Motor neuron (in vitro differentiated cells): Measurements from ENCODE around the gene NECTIN4. TPM values are rescaled to one million over a fixed set of nuclear protein-coding genes. Genes with fewer than 3 reads are reported as not detected.

Source experiments
- ATAC-seq, 8 experiments: fragments of 200-7000 bp; cut with Tn5 transposase; replicated peaks in 6 of 8; 2 replicates each; pipeline ENCODE4 v1.8.0; 2021; ENCODE audit warnings: mild to moderate bottlenecking in 8 of 8, moderate library complexity in 8 of 8
- H3K27ac ChIP-seq, 2 donors: fragments of 250-450 bp; sonication (Bioruptor Pico); 2 replicates each; pipeline ENCODE4 v1.9.0; 2021; ENCODE audit warnings: antibody characterized with exemption in 2 of 2, mild to moderate bottlenecking in 2 of 2, moderate library complexity in 1 of 2
- H3K4me1 ChIP-seq, 2 donors: fragments of 250-450 bp; sonication (Bioruptor Pico); replicated peaks in 1 of 2; 2 replicates each; pipeline ENCODE4 v1.6.1; 2021; ENCODE audit warnings: antibody characterized with exemption in 2 of 2, mild to moderate bottlenecking in 2 of 2, moderate library complexity in 1 of 2
- H3K4me3 ChIP-seq, 5 donors: fragments of 250-450 bp; sonication (Bioruptor Pico); 2 replicates each; pipeline ENCODE4 v1.9.0; 2021; ENCODE audit warnings: antibody characterized with exemption in 5 of 5, mild to moderate bottlenecking in 5 of 5, moderate library complexity in 4 of 5
- WGBS, 10 experiments: fragments of 450-650 bp; shearing (Covaris generic); methylation state at CpG; one replicate each; pipeline ENCODE4 v1.0.0; 2022; 5-methylcytosine and 5-hydroxymethylcytosine counted together
- in situ Hi-C, 9 experiments: fragments of 400-800 bp; cut with MboI; loops; one replicate each; pipeline ENCODE4 v1.15.0; 2021; ENCODE audit warnings: low sequenced_read_pairs in 9 of 9, low pct_unique_long_range_greater_than_20kb in 2 of 9; ENCODE audit not compliant: unreplicated experiment in 9 of 9
- total RNA-seq, 8 experiments: library from RNA; unstranded; fragments of 300-600 nt; gene quantifications; 2 replicates each; pipeline versions ENCODE4 v1.2.3 to v1.2.4, GENCODE V29; 2022

NECTIN4 gene
- total RNA-seq, 8 experiments from 2014 or later, result 0.14 to 29.1 (median 0.85) TPM; not detected in 1

- no peak for ATAC-seq
- WGBS, 10 experiments, result 80 to 100% (median 90%) methylated on average over 1 to 7 of the region's 9 CpGs; no CpG with 5 or more reads in 1 of the 10 experiments
- Histone ChIP-seq H3K27ac (no peak overlapping the region), H3K4me1 (peaks cover 2 to 9% of the 10 kb centered on the region in 2 donors), H3K4me3 (peak overlapping the region; percentile 60 to 72 (median 71))
- in situ Hi-C loops, result loop anchor here in 1 of 9 experiments (25.0 kb wide), 1 partner anchor 112 kb away; no protein-coding TSS in a partner anchor
Observed at GRCh38 chr1:161099090-161099802, 9.9 kb upstream of the NECTIN4 start.

GRCh38 chr1:161098210-161099068, 9.1 kb upstream of the NECTIN4 start, which contains the start of gene KLHDC9:
Gene KLHDC9 (plus strand): TSS chr1:161098361. CDS start chr1:161098536, 175 bp downstream.
- H3K4me1 ChIP-seq, result peaks cover 2 to 9% of the 10 kb centered on the region in 2 donors
- peak within 1 kb of the TSS; percentile 60 to 72 (median 71) for H3K4me3 ChIP-seq
- peak within 1 kb of the TSS; percentile 58 for H3K27ac ChIP-seq
- WGBS, 10 experiments, result 0 to 20% (median 15%) methylated on average over 1 to 23 of the region's 71 CpGs; no CpG with 5 or more reads in 5 of the 10 experiments
- in situ Hi-C loops, result loop anchor here in 1 of 9 experiments (25.0 kb wide), 1 partner anchor 111 kb away; no protein-coding TSS in a partner anchor
- ATAC-seq, result peak; percentile 51 to 95 (median 93)

GRCh38 chr1:161096530-161096929, 7.2 kb upstream of the NECTIN4 start:
- Histone ChIP-seq H3K27ac (no peak overlapping the region), H3K4me3 (no peak overlapping the region), H3K4me1 (peaks cover 2 to 9% of the 10 kb centered on the region in 2 donors)
- WGBS, 10 experiments, result 0 to 100% (median 68%) methylated on average over 1 of the region's 1 CpG; no CpG with 5 or more reads in 2 of the 10 experiments
- in situ Hi-C loops, result loop anchor here in 1 of 9 experiments (25.0 kb wide), 1 partner anchor 109 kb away; no protein-coding TSS in a partner anchor
- peak in 3 of 8 experiments; percentile 28 to 76 (median 62) for ATAC-seq

DNA sequence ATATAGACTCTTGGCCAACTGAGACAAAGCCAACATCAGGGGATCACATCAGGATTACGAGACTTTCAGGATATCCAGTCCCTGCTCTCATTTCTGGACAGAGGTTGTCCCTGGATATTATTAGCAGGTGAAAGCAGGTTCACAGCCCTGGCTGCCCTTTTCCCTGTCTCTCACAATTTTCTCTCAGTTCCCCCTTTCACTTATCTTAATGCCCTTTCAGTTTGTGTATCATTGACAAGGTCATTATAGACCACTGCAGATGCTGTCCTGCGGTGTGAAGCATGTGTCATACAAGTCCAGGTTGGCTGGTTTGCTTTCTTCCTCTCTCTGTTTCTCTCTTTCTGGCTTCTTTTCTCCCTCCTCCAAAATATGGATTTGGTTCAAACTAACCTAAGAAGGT, 6.7 kb upstream of the NECTIN4 start:
- whole genome bisulfite sequencing, 10 experiments, result 80 to 100% (median 100%) methylated on average over 1 to 2 of the region's 2 CpGs; no CpG with 5 or more reads in 2 of the 10 experiments
- no peak for ATAC-seq
- in situ Hi-C loops, result loop anchor here in 1 of 9 experiments (25.0 kb wide), 1 partner anchor 109 kb away; no protein-coding TSS in a partner anchor
- Histone ChIP-seq H3K27ac (no peak overlapping the region), H3K4me3 (no peak overlapping the region), H3K4me1 (peaks cover 2 to 9% of the 10 kb centered on the region in 2 donors)

DNA sequence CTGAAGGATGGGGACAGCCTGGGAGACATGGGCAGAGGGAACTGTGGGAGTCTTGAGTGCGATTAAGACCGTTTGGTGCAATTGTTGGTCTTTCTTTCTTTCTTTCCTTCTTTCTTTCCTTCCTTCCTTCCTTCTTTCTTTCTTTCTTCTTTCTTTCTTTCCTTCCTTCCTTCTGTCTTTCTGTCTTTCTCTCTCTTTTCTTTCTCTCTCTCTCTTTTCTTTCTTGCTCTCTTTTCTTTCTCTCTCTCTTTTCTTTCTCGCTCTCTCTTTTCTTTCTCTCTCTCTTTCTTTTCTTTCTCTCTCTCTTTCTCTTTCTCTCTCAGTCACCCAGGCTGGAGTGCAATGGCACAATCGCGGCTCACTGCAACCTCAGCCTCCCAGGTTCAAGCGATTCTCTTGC, 5.9 kb upstream of the NECTIN4 start:
- in situ Hi-C loops, result loop anchor here in 1 of 9 experiments (25.0 kb wide), 1 partner anchor 108 kb away; no protein-coding TSS in a partner anchor
- peaks cover 2 to 9% of the 10 kb centered on the region in 2 donors for H3K4me1 ChIP-seq
- H3K27ac ChIP-seq, result no peak overlapping the region
- 90 to 100% (median 95%) methylated on average over 1 to 6 of the region's 6 CpGs for WGBS, 10 experiments
- H3K4me3 ChIP-seq, result no peak overlapping the region
- no peak for ATAC-seq

DNA sequence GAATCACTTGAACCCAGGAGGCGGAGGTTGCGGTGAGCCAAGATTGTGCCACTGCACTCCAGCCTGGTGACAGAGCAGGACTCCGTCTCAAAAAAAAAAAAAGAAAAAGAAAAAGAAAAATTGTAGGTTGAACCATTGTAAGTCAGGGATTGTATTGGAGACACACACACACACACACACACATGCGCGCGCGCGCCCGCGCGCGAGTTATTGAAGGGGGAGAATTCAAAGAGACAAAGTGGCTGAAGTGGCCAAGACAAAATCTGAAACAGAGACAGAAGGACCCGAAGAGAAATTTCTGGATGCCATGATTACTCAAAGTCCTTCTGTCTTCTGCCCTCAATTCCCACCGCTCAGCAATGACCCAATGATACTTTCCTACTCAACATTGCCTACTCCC, 5.1 kb upstream of the NECTIN4 start:
- no peak overlapping the region for H3K27ac ChIP-seq
- no peak overlapping the region for H3K4me3 ChIP-seq
- 73 to 100% (median 91%) methylated on average over 1 to 14 of the region's 14 CpGs for WGBS, 10 experiments
- peaks cover 2 to 9% of the 10 kb centered on the region in 2 donors for H3K4me1 ChIP-seq
- in situ Hi-C loops, result loop anchor here in 1 of 9 experiments (25.0 kb wide), 1 partner anchor 107 kb away; no protein-coding TSS in a partner anchor
- ATAC-seq, result no peak

- Histone ChIP-seq H3K4me1 (peaks cover 2 to 5% of the 10 kb centered on the region in 2 donors), H3K4me3 (no peak overlapping the region), H3K27ac (no peak overlapping the region)
- no peak for ATAC-seq
- WGBS, 10 experiments, result 72 to 100% (median 79%) methylated on average over 1 to 3 of the region's 3 CpGs; no CpG with 5 or more reads in 7 of the 10 experiments
- in situ Hi-C loops, result loop anchor here in 1 of 9 experiments (25.0 kb wide), 1 partner anchor 105 kb away; no protein-coding TSS in a partner anchor
Observed at GRCh38 chr1:161092621-161093028, 3.3 kb upstream of the NECTIN4 start.

GRCh38 chr1:161091796-161092507, 2.6 kb upstream of the NECTIN4 start:
- H3K27ac ChIP-seq, result no peak overlapping the region
- no peak for ATAC-seq
- H3K4me1 ChIP-seq, result no peaks in the 10 kb centered on the region
- no peak overlapping the region for H3K4me3 ChIP-seq
- 66 to 100% (median 93%) methylated on average over 1 to 7 of the region's 7 CpGs; no CpG with 5 or more reads in 3 of the 10 experiments for WGBS, 10 experiments
- in situ Hi-C loops, result loop anchor here in 1 of 9 experiments (25.0 kb wide), 1 partner anchor 105 kb away; no protein-coding TSS in a partner anchor

DNA sequence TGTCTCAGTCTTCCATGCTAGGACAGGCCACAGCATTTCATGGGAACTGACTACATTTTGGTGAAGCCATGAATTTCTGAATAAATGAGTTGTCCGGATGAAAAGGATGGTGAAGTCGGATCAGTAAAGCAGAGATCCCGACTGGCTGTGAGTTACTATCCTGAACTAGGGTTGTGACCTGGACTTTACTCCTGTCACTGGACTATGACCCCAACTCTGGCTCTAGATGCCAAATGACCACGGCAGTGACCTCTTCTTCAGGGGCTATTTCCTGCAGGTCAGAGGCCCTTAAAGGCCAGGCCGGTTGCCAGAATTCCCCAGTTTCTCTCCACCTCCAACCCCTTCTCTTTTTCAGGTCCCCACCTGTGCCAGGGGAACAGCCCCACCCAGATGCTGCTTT, 1.7 kb upstream of the NECTIN4 start:
- Histone ChIP-seq H3K27ac (no peak overlapping the region), H3K4me1 (no peaks in the 10 kb centered on the region), H3K4me3 (no peak overlapping the region)
- ATAC-seq, result no peak
- 76 to 96% (median 83%) methylated on average over 1 to 5 of the region's 5 CpGs; no CpG with 5 or more reads in 4 of the 10 experiments for WGBS, 10 experiments
- in situ Hi-C loops, result loop anchor here in 1 of 9 experiments (25.0 kb wide), 1 partner anchor 104 kb away; no protein-coding TSS in a partner anchor

GRCh38 chr1:161090617-161091016, 1.3 kb upstream of the NECTIN4 start:
- H3K4me1 ChIP-seq, result no peaks in the 10 kb centered on the region
- ATAC-seq, result no peak
- in situ Hi-C loops, result loop anchor here in 1 of 9 experiments (25.0 kb wide), 1 partner anchor 103 kb away; no protein-coding TSS in a partner anchor
- WGBS, 10 experiments, result 60 to 100% (median 83%) methylated on average over 1 to 3 of the region's 3 CpGs; no CpG with 5 or more reads in 1 of the 10 experiments
- no peak overlapping the region for H3K4me3 ChIP-seq
- no peak overlapping the region for H3K27ac ChIP-seq

DNA sequence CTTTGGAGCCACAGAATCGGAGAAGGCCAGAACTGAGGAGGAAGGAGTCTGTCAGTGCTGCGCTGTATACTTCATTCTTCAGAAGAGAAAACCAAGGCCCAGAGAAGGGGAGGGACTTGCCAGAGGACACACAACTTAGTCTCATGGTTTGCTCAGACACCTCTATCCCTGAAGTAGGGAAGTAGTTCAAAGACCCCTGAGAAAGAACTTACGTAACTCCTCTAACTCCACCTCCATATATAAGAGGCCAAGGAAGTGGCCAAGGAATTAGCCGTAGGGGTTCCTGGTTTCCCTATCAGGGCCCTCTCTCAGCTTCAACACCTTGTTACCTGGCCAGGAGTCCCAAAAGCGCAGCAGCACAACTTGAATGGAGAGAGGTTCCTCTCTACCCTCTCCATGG, 580 bp upstream of the NECTIN4 start:
- H3K4me3 ChIP-seq, result no peak overlapping the region
- H3K27ac ChIP-seq, result no peak overlapping the region
- no peaks in the 10 kb centered on the region for H3K4me1 ChIP-seq
- in situ Hi-C loops, result loop anchor here in 1 of 9 experiments (25.0 kb wide), 1 partner anchor 103 kb away; no protein-coding TSS in a partner anchor
- WGBS, 10 experiments, result 83 to 100% (median 97%) methylated on average over 1 to 5 of the region's 5 CpGs; no CpG with 5 or more reads in 2 of the 10 experiments
- no peak for ATAC-seq
